Ascending aorta (tissue), 2 donors: ENCODE measurements around the gene XRCC5. TPM values are rescaled to one million over a fixed set of nuclear protein-coding genes. Genes with fewer than 3 reads are reported as not detected.
"Not testable (repeated sequence)": the region's sequence is repeated elsewhere in the genome, so short reads cannot be mapped to it uniquely, and the experiment has no call there.

Experiments used
- DNase-seq, 2 donors: peaks; one replicate each; pipeline ENCODE4 v3.0.0-alpha.2; 2019; ENCODE audit warnings: low spot score in 2 of 2
- H3K27ac ChIP-seq, 2 donors: fragments of 200-600 bp; sonication (generic); one replicate each; pipeline ENCODE4 v1.5.1; 2016 to 2017; ENCODE audit warnings: mild to moderate bottlenecking in 1 of 2
- H3K27me3 ChIP-seq: fragments of 200-600 bp; sonication (generic); one replicate; pipeline ENCODE4 v1.5.1; 2017
- H3K36me3 ChIP-seq, 2 donors: fragments of 200-600 bp; sonication (generic); one replicate each; pipeline ENCODE4 v1.5.1; 2016
- H3K4me1 ChIP-seq, 2 donors: fragments of 200-600 bp; sonication (generic); one replicate each; pipeline ENCODE4 v1.5.1; 2016 to 2017; ENCODE audit warnings: mild to moderate bottlenecking in 1 of 2
- H3K4me3 ChIP-seq, 2 donors: fragments of 200-600 bp; sonication (generic); one replicate each; pipeline ENCODE4 v1.5.1; 2016 to 2017; ENCODE audit warnings: mild to moderate bottlenecking in 1 of 2
- H3K9me3 ChIP-seq, 2 donors: fragments of 200-600 bp; sonication (generic); one replicate each; pipeline ENCODE4 v1.5.1; 2016
- intact Hi-C: fragments of 100-400 bp; cut with DNase I; formaldehyde crosslinking; loops from one replicate; pipeline ENCODE4 v1.15.1; 2023
- total RNA-seq: library from RNA; depleted of rRNA; stranded (reverse); fragments of >200 nt; gene quantifications from one replicate; pipeline ENCODE4 v1.1.0, GENCODE V29; 2016
- TF ChIP-seq, protein P1 (sequence below), 3 experiments: fragments of 200-600 bp in 2 of 3; fragments of 450-650 bp in 1 of 3; sonication (generic) in 2 of 3; IDR thresholded peaks; one replicate each; pipeline ENCODE4 v1.5.1; 2016 to 2019; ENCODE audit warnings: antibody characterized with exemption in 3 of 3, mild to moderate bottlenecking in 1 of 3, moderate library complexity in 1 of 3

Gene XRCC5
- total RNA-seq, 1 donor from 2014 or later, result 45.4 TPM

DNA sequence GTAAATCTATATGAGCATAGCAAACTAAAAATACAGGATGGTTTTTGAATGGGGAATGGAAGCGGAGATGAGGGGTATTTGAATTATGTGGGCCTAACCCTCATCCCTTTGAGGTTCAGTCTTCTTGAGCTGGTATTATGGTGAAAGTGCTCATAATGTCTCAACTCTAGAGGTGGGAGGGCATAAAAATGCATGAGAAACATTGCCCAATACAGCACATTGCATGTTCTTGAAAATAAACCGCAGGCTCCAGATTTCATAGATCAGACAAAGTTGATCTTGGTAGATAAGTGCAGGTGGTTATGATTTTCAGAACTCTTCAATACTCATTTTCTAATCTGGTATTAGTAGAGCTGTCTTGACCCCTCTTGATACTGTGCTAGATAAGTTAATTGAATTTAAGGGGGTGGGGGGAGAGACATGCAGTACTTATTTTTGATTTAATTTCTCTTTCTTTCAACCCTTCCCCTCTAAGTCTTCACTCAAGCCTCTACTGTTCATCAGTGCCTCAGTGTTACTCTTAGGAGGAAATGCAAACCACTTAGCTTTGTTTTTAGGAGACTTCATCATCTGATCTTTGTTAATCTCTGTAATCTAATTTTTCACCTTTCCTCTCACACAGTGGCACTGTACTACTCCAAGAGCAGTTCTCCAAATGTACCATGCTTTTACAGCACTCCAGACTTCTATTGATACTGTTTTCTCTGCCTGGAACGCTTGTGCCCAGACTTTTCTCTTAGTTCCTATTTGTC lies 22.2 kb downstream of the XRCC5 start:
- Histone ChIP-seq H3K9me3 (no peaks in the 10 kb centered on the region), H3K4me3 (no peak overlapping the region), H3K36me3 (peaks cover 79 to 97% of the 10 kb centered on the region in 2 donors), H3K27me3 (no peaks in the 10 kb centered on the region), H3K4me1 (no peaks in the 10 kb centered on the region), H3K27ac (no peak overlapping the region)
- DNase-seq, result no peak
- intact Hi-C loops, result no loop called here
- TF ChIP-seq, protein P1, sequence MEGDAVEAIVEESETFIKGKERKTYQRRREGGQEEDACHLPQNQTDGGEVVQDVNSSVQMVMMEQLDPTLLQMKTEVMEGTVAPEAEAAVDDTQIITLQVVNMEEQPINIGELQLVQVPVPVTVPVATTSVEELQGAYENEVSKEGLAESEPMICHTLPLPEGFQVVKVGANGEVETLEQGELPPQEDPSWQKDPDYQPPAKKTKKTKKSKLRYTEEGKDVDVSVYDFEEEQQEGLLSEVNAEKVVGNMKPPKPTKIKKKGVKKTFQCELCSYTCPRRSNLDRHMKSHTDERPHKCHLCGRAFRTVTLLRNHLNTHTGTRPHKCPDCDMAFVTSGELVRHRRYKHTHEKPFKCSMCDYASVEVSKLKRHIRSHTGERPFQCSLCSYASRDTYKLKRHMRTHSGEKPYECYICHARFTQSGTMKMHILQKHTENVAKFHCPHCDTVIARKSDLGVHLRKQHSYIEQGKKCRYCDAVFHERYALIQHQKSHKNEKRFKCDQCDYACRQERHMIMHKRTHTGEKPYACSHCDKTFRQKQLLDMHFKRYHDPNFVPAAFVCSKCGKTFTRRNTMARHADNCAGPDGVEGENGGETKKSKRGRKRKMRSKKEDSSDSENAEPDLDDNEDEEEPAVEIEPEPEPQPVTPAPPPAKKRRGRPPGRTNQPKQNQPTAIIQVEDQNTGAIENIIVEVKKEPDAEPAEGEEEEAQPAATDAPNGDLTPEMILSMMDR (IDR thresholded peaks at IDR 0.05), result no peak

DNA sequence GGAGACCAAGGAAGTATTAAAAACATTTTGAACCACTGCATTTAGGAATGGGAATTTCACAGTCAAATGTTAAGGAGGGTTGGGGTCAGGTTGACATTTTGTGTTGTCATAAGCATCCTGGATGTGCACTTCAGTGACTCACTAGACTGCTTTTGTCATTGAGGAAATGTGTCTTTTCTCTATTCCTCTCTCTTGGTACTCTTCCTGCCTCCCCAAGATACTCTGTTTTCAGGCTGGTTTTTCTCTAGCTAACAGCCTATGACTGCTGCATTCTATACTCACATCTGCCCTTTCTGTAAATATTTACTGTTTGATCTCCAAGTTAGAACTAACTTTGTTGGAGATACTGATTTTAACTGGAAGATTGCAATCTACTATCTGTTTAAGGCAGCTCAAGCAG lies 23.4 kb downstream of the XRCC5 start:
- no peaks in the 10 kb centered on the region for H3K9me3 ChIP-seq
- H3K27ac ChIP-seq, result no peak overlapping the region
- H3K27me3 ChIP-seq, result no peaks in the 10 kb centered on the region
- TF ChIP-seq, protein P1 (IDR thresholded peaks at IDR 0.05), result no peak
- no peak for DNase-seq
- peaks cover 73 to 95% of the 10 kb centered on the region in 2 donors for H3K36me3 ChIP-seq
- intact Hi-C loops, result no loop called here
- H3K4me3 ChIP-seq, result no peak overlapping the region
- H3K4me1 ChIP-seq, result no peaks in the 10 kb centered on the region

DNA sequence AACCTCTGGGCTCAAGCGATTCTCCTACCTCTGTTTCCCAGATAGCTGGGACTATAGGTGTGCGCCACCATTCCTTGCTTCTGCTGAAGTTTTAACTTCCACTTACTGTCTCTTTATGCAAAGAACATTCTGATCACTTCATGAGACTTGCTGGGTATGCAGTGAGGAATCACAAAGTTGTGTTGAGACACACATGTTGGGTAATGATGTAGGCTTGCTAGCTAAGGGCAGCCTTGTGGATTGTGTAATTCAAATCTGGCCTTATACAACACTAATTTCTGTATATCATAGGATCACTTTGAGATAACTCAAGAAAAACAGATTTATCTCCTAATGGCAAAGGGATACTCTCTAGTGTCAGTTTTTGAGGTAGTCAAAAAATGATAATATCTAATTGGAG lies 24.2 kb downstream of the XRCC5 start:
- no peak overlapping the region for H3K27ac ChIP-seq
- TF ChIP-seq, protein P1 (IDR thresholded peaks at IDR 0.05), result no peak
- H3K9me3 ChIP-seq, result no peaks in the 10 kb centered on the region
- no peaks in the 10 kb centered on the region for H3K4me1 ChIP-seq
- no peak for DNase-seq
- peaks cover 73 to 95% of the 10 kb centered on the region in 2 donors for H3K36me3 ChIP-seq
- intact Hi-C loops, result no loop called here
- no peak overlapping the region for H3K4me3 ChIP-seq
- H3K27me3 ChIP-seq, result no peaks in the 10 kb centered on the region

DNA sequence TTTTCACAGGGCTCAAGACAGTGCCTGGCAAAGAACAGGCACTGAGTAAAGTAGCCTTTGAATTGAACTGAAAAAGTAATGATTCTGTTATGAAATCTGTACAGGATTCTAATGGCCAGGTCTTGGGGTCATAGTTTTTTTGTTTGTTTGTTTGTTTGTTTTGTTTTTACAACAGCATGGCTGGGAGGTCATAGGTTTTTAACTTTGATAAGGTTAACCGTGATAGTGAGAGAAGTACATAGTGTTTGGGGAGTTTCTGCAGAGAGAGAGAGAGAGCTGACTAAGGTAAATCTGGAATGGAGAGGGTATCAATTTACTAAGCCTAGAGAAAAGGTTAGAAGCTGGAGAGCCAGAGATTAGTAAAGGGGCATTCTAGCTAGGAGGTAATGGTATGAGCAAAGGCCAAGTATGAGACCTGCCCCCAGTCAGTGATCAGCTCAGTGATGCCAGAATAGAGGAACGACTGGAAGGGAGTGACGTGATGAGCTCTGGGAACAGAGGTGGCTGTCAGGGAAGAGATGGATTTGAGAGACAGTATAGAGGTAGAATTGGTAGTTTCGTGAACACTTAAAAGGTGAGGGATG lies 25.9 kb downstream of the XRCC5 start:
- H3K9me3 ChIP-seq, result no peaks in the 10 kb centered on the region
- H3K36me3 ChIP-seq, result peaks cover 72 to 96% of the 10 kb centered on the region in 2 donors
- H3K4me3 ChIP-seq, result no peak overlapping the region
- H3K27me3 ChIP-seq, result no peaks in the 10 kb centered on the region
- H3K4me1 ChIP-seq, result no peaks in the 10 kb centered on the region
- no peak overlapping the region for H3K27ac ChIP-seq
- no peak for DNase-seq
- intact Hi-C loops, result no loop called here
- TF ChIP-seq, protein P1 (IDR thresholded peaks at IDR 0.05), result no peak

DNA sequence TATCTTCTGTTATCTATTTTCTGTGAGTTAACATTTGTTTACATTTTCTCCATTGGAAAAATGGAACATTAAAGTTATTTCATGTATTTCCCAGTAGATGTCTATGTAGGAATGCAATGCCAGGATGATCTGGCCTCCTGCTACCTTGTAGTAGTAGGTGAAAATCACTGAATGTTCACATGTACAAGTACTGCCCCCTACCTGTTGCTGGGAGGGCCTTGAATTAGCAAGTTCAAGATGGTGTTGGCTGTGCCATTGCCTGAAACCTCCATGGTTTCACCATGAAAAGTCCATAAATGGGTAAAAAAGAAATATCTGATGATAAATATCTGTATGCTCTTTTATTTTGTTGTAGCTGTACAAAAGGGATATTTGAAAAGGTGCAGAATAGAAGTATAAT lies 30.7 kb downstream of the XRCC5 start:
- Histone ChIP-seq H3K9me3 (no peaks in the 10 kb centered on the region), H3K27me3 (no peaks in the 10 kb centered on the region), H3K4me3 (no peak overlapping the region), H3K27ac (no peak overlapping the region), H3K4me1 (no peaks in the 10 kb centered on the region), H3K36me3 (peaks cover 61 to 95% of the 10 kb centered on the region in 2 donors)
- no peak for DNase-seq
- intact Hi-C loops, result no loop called here
- TF ChIP-seq, protein P1 (IDR thresholded peaks at IDR 0.05), result no peak

DNA sequence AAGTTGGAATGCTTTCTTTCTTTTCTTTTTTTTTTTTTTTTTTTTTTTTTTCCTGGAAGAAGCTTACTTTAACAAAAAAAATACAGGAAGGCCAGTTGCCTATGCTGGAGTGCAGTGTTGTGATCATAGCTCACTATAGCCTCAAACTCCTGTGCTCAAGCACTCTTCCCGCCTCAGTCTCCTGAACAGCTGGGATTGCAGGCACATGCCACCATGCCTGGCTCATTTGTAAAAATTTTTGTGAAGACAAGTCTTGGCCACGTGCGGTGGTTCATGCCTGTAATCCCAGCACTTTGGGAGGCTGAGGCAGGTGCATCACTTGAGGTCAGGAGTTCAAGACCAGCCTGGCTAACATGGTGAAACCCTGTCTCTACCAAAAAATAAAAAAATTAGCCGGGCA lies 32.4 kb downstream of the XRCC5 start:
- H3K4me1 ChIP-seq, H3K27ac ChIP-seq, intact Hi-C loops, DNase-seq, H3K27me3 ChIP-seq, H3K4me3 ChIP-seq, H3K9me3 ChIP-seq: not testable (repeated sequence)
- peaks cover 62 to 96% of the 10 kb centered on the region in 2 donors for H3K36me3 ChIP-seq
